BE2C (cell line): ENCODE data around the gene PRSS38.

Experiments
- DNase-seq: peaks from one replicate; pipeline ENCODE4 v3.0.0-alpha.2; 2020
- H3K27me3 ChIP-seq: fragments of 250-450 bp; sonication (Bioruptor Pico); 2 replicates; pipeline ENCODE4 v1.5.1; 2020; ENCODE audit warnings: mild to moderate bottlenecking
- H3K36me3 ChIP-seq: fragments of 250-450 bp; sonication (Bioruptor Pico); 2 replicates; pipeline ENCODE4 v1.5.1; 2020; ENCODE audit warnings: mild to moderate bottlenecking
- H3K4me1 ChIP-seq: fragments of 250-450 bp; sonication (Bioruptor Pico); 2 replicates; pipeline ENCODE4 v1.5.1; 2020
- H3K4me3 ChIP-seq: 2 replicates; pipeline ENCODE4 v1.5.1; 2011; ENCODE audit warnings: low read depth, low read length
- H3K9me3 ChIP-seq: fragments of 250-450 bp; sonication (Bioruptor Pico); 2 replicates; pipeline ENCODE4 v1.5.1; 2020
- TF ChIP-seq, protein P1 (sequence below): IDR thresholded peaks from 2 replicates; pipeline ENCODE4 v1.5.1; 2012; ENCODE audit warnings: mild to moderate bottlenecking, low read depth, low read length

PRSS38 gene

DNA sequence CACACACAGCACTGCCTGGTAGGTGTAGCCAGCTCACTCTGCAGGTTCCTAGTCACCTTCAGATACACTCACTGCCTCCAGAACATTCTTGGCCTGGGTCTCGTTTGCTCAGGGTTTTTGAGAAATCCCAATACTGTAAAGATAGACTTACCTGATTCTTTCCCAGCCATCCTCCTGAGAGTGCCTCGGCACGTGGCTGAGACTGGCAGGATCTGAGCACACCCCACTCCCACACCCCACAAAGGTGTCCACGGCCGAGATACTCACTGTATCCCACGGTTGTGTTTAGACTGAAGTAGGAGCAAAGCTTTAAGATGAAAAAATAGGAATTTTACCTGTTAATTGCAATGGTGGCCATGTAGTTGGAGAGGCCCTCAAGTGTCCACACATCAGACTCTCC lies 46.8 kb upstream of the PRSS38 start:
- no peaks in the 10 kb centered on the region for H3K4me1 ChIP-seq
- no peaks in the 10 kb centered on the region for H3K9me3 ChIP-seq
- DNase-seq = no peak
- H3K27me3 ChIP-seq = no peaks in the 10 kb centered on the region
- TF ChIP-seq, protein P1, sequence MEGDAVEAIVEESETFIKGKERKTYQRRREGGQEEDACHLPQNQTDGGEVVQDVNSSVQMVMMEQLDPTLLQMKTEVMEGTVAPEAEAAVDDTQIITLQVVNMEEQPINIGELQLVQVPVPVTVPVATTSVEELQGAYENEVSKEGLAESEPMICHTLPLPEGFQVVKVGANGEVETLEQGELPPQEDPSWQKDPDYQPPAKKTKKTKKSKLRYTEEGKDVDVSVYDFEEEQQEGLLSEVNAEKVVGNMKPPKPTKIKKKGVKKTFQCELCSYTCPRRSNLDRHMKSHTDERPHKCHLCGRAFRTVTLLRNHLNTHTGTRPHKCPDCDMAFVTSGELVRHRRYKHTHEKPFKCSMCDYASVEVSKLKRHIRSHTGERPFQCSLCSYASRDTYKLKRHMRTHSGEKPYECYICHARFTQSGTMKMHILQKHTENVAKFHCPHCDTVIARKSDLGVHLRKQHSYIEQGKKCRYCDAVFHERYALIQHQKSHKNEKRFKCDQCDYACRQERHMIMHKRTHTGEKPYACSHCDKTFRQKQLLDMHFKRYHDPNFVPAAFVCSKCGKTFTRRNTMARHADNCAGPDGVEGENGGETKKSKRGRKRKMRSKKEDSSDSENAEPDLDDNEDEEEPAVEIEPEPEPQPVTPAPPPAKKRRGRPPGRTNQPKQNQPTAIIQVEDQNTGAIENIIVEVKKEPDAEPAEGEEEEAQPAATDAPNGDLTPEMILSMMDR = no peak
- peaks cover 22% of the 10 kb centered on the region for H3K36me3 ChIP-seq
- no peak overlapping the region for H3K4me3 ChIP-seq

DNA sequence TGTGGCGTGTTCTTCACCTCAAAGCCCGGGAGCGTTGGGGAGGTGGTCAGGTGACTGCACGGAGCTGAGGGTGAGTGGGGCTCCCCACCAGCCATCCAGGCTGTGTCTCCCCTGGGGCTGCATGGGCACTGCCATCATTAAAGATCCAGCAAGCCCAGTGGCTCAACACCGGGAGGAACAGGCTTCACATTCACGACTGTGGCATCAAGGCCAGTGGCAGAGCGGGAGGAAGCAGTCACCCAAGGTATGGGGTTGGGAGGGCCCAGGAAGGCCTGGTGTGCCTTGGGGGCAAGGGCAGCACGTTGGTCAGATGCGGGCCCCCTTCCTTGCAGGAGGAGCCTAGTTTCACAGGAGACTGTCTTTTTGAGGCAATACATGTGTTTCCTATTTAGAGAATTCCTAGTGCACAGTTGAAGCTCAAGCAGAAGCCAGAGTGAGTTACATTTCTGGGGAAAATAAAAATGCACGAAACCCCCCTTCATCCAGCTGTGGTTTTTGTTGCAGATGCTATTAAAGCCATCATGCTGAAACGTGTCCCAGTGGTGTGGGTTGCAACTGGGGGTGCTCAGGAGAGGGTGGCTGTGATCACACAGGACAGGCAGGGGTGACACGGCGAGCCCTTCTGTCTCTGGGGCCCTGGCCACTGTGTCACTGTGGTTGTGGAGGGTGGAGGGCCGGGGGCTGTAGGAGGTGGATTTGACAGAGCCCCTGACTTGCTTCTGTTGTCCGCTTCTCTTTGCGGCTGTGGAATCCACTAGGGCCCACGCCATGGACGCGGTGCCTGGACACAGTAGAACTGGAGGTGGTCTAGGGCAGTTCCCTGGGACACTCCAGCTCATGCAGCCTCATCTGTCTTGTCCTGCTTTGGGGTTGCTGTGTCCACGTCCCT lies 46.2 kb upstream of the PRSS38 start:
- Histone ChIP-seq H3K4me1 (no peaks in the 10 kb centered on the region), H3K9me3 (no peaks in the 10 kb centered on the region), H3K36me3 (peaks cover 21% of the 10 kb centered on the region), H3K27me3 (no peaks in the 10 kb centered on the region), H3K4me3 (no peak overlapping the region)
- TF ChIP-seq, protein P1 = no peak
- DNase-seq = no peak

DNA sequence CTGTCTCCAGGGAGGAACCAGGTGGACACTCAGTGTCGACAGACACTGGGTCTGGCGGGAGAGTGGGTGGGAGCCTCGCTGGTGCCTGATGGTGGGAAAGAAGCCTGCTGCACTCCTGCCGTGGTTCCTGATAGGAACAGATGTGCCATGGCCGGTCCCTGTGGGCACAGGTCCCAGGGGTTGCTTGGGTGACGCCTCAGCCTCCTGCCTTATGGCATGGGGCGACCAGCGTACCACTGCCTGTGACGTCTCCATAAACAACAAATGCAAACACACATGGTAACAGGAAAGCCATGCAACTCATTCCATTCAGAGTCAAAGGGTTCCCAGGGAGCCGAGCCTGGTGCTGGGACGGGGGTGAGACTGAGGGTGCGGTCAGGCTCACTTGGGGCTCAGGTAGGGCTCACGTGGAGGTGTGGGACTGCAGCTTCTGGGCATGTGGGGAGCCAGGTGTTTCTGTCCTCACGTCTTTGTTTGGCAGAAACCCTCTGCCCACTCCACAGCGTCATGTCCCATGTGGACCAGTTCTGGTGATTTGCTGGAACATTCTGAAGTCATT lies 45.5 kb upstream of the PRSS38 start:
- Histone ChIP-seq H3K36me3 (peaks cover 17% of the 10 kb centered on the region), H3K4me1 (no peaks in the 10 kb centered on the region), H3K27me3 (no peaks in the 10 kb centered on the region), H3K9me3 (no peaks in the 10 kb centered on the region), H3K4me3 (no peak overlapping the region)
- TF ChIP-seq, protein P1 = no peak
- DNase-seq = no peak

DNA sequence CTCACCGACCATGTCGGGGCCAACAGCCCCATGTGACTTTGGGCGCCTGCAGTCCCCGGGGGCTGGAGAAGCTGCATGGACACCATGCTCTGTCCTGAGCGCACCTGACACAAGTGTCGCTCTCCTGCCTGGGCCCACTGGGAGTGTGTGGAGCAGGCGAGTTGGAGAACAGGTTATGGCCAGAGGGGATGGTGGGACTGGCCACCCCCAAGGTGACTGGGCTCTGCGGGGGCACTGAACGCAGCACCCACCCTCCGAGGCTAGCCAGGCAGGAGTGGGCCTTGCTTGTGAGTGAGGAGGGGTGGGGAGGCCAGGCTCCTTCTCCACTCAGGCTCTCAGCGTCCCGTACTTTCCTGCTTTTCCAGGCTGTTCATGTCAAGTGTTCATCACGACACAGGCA lies 44.7 kb upstream of the PRSS38 start:
- H3K36me3 ChIP-seq = peaks cover 16% of the 10 kb centered on the region

DNA sequence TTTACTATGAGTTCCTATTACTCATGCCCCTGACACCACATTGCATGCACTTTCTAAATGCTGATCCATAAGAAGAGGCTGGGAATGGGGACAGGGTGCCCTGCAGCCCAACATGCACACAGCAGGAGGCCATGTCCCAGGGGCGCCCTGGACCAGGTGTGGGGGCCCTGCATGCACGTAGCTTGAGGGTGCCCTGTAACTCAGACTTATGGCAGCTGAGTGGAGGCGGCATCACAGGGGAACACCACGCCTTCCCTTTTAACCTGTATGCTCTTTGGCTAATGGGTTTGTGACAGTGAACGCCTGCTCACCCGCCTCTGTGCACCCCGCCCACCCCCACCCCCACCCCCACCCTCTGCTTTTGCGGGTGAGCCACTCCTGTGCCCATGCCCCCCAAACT lies 44.1 kb upstream of the PRSS38 start:
- no peak for DNase-seq
- Histone ChIP-seq H3K4me3 (no peak overlapping the region), H3K9me3 (no peaks in the 10 kb centered on the region), H3K27me3 (no peaks in the 10 kb centered on the region), H3K36me3 (peaks cover 16% of the 10 kb centered on the region), H3K4me1 (no peaks in the 10 kb centered on the region)
- TF ChIP-seq, protein P1 = no peak

More for the DNA sequence above, 44.7 kb upstream of the PRSS38 start:
- H3K4me1 ChIP-seq = no peaks in the 10 kb centered on the region
- TF ChIP-seq, protein P1 = no peak
- no peak overlapping the region for H3K4me3 ChIP-seq
- no peaks in the 10 kb centered on the region for H3K9me3 ChIP-seq
- H3K27me3 ChIP-seq = no peaks in the 10 kb centered on the region
- DNase-seq = no peak

DNA sequence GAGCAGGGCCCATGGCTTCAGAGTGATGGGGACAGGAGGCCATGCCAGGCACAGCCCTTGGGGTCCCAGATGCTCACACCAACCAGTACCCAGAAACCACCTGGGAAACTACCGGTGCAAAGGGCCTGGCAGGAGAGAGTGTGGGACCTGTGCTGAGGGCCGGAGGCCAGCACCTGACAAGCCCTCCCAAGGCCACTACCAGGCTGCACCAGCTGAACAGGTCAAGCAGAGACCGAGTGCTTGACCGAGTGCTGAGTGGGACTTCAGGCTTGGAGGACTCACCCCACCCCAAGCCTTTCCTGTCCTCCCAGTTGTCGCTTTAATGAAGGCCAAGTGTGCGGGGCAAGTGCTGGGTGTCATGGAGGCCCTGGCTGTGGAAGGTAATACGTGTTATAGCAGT lies 43.7 kb upstream of the PRSS38 start:
- DNase-seq = no peak
- TF ChIP-seq, protein P1 = no peak
- Histone ChIP-seq H3K9me3 (no peaks in the 10 kb centered on the region), H3K36me3 (peaks cover 15% of the 10 kb centered on the region), H3K27me3 (no peaks in the 10 kb centered on the region), H3K4me1 (no peaks in the 10 kb centered on the region), H3K4me3 (no peak overlapping the region)
